Left ventricle myocardium superior (tissue), 1 donor: Measurements from ENCODE around the gene ZNF277. TPM values are rescaled to one million over a fixed set of nuclear protein-coding genes. Genes with fewer than 3 reads are reported as not detected.
"Not testable (repeated sequence)": the region's sequence is repeated elsewhere in the genome, so short reads cannot be mapped to it uniquely, and the experiment has no call there.

ENCODE experiments used
- ATAC-seq: fragments of 200-7000 bp; cut with Tn5 transposase; one replicate; pipeline ENCODE4 v1.9.1; 2020; ENCODE audit warnings: mild to moderate bottlenecking, moderate library complexity
- DNase-seq: peaks from one replicate; pipeline ENCODE4 v3.0.0-alpha.2; 2020
- intact Hi-C: fragments of 100-400 bp; cut with micrococcal nuclease; formaldehyde crosslinking; loops from one replicate; pipeline ENCODE4 v1.11.0; 2022
- total RNA-seq: library from RNA; stranded (reverse); fragmentation: NEBNext Ultra II Directional; extraction: Animal tissue kit (Norgen Biotek cat#: 25700); gene quantifications from one replicate; pipeline ENCODE4 v1.2.1, GENCODE V29; 2021
- donor health status: DM: no; HTN: yes; CAD: no; lungs with severe emphysema.

The ZNF277 gene
- total RNA-seq, 1 donor from 2014 or later: 17.0 TPM

- DNase-seq, intact Hi-C loops, ATAC-seq: not testable (repeated sequence)
These were observed 110.3 kb downstream of the ZNF277 start for GRCh38 chr7:112316803-112317202.

GRCh38 chr7:112322070-112322469, 115.6 kb downstream of the ZNF277 start:
- no peak for ATAC-seq
- intact Hi-C loops: no loop called here
- DNase-seq: no peak

GRCh38 chr7:112327566-112327965, 121.1 kb downstream of the ZNF277 start:
- intact Hi-C loops: no loop called here
- no peak for DNase-seq
- ATAC-seq: no peak

- intact Hi-C loops: no loop called here
- DNase-seq (no peak), ATAC-seq (no peak)
These were observed 125.0 kb downstream of the ZNF277 start for GRCh38 chr7:112331492-112331891.

DNA sequence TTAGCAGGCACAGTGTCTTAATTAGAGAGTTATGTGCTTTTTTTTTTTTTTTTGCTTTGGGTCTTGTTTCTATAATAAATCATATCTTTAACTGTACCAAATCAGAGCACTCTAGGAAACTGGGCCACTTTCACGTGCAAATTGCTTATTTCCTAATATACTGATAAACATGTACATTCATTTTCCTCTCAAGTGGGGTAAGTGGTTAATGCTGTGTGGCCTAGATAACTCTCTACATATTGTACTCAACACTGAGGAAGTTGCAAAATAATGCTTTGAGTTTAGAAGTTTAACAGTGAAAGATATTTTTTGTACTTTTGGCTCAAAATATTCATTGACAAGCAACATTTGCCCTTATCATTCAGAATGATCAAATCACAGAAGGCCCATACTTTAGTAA, 127.9 kb downstream of the ZNF277 start:
- intact Hi-C loops: loop anchor here (2.0 kb wide), 1 partner anchor 34 kb away; no protein-coding TSS in a partner anchor
- DNase-seq (no peak), ATAC-seq (no peak)

GRCh38 chr7:112336261-112336660, 129.8 kb downstream of the ZNF277 start:
- intact Hi-C loops: no loop called here
- ATAC-seq (no peak), DNase-seq (no peak)

- intact Hi-C loops: no loop called here
- DNase-seq (no peak), ATAC-seq (no peak)
These were observed 130.6 kb downstream of the ZNF277 start for GRCh38 chr7:112336936-112337576.

DNA sequence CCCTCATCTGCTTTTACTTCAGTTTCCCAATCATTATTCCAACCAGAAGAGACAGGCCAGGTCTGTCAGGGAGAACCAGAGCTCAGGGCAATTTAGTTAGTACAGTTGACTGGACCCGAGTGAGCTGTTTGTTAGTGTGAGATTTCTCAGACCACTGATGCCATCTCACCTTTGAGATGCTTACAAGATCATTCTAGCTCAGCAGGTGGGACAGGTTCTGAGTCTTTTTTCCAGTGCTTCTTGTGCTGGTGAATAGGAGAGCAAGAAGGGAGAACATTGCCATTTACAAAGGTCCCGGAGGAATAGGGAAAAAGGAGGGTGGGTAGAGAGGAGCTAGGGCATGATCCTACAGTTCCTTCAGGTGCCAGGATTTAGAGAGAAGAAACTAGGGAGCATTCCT, 131.4 kb downstream of the ZNF277 start:
- intact Hi-C loops: no loop called here
- ATAC-seq: no peak
- no peak for DNase-seq

- no peak for ATAC-seq
- intact Hi-C loops: no loop called here
- no peak for DNase-seq
These were observed 132.3 kb downstream of the ZNF277 start for GRCh38 chr7:112338786-112339185.

GRCh38 chr7:112341464-112341863, 135.0 kb downstream of the ZNF277 start:
- ATAC-seq (no peak), DNase-seq (no peak)
- intact Hi-C loops: no loop called here

DNA sequence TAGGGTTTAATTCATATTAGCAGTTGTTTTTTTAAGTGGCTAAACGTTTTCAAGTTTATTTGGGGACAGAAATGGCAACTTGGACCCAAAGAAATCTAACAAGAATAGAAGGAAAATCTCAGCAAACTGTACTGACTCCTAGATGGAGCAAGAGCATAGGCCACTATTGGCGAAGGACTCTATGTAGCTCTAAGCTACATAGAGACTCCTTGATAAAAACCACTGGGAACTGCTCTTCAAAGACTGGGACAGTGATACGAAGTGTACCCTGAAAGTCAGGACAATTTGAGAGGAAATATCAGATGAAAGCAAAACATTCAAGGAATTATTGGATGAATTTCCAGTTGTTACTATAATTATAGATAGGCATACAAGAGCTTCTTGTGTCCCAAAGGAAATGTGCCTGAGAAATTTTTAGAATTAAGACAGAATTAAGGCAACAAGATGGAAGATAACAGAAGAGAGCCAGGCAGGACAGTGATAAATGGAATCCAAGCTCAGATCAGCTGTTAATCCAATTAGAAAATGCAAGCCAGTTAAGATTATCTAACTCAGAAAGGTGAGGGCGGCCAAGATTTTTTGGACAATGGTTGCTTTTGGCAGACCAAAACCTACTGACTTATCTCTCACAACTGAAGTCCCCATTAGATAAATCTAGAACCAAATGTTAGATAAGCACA, 140.0 kb downstream of the ZNF277 start:
- intact Hi-C loops: no loop called here
- peak; percentile 74 for ATAC-seq

GRCh38 chr7:112347088-112347487, 140.6 kb downstream of the ZNF277 start:
- DNase-seq (no peak), ATAC-seq (peak; percentile 54)
- intact Hi-C loops: no loop called here

More for the DNA sequence above, 140.0 kb downstream of the ZNF277 start:
- no peak for DNase-seq

GRCh38 chr7:112350585-112350984, 144.1 kb downstream of the ZNF277 start:
- intact Hi-C loops: no loop called here
- no peak for ATAC-seq
- no peak for DNase-seq

DNA sequence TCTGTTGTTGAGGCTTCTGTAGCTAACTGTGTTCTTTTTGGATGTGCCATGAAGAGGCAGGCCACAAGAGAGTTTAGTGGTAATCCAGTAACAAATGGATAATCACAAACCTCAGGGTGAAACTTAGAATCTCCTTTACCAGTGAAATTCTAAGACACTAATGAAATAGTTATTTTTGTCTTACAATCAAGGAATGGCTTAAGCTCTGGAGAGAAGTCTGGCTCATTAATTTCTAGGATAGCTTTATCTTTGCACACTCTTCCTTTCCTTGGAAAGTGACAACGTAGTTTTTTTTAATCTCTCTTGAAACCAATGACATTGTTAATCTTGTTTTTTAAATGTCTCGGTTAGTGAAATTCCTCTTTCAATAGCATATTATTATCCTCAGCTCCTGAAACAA, 150.1 kb downstream of the ZNF277 start:
- intact Hi-C loops: no loop called here
- no peak for ATAC-seq

GRCh38 chr7:112357136-112357535, 150.6 kb downstream of the ZNF277 start:
- ATAC-seq: no peak
- no peak for DNase-seq
- intact Hi-C loops: no loop called here

More for the DNA sequence above, 150.1 kb downstream of the ZNF277 start:
- DNase-seq: no peak

GRCh38 chr7:112358513-112358912, 152.0 kb downstream of the ZNF277 start:
- intact Hi-C loops: no loop called here
- ATAC-seq (no peak), DNase-seq (no peak)

DNA sequence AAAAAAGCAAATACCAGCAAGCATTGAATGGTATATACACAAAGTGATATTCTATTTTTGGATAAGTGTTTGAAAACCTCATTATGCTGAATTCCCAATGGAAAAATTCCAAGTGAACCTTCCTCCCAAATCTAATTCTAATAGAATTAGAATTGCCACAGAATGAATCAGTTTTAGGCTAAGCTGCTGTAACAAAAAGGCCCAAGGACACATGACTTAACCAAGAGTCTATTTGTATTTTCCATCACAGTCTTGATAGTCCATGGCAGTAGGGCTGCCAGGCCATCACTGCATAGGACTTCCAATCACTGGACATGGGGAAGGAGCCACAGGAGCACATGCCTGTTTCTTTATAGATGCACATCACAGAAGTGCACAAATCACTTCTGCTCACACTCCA, 152.6 kb downstream of the ZNF277 start:
- intact Hi-C loops: no loop called here
- DNase-seq: no peak
- no peak for ATAC-seq

GRCh38 chr7:112360681-112361080, 154.2 kb downstream of the ZNF277 start:
- DNase-seq (no peak), ATAC-seq (no peak)
- intact Hi-C loops: no loop called here

DNA sequence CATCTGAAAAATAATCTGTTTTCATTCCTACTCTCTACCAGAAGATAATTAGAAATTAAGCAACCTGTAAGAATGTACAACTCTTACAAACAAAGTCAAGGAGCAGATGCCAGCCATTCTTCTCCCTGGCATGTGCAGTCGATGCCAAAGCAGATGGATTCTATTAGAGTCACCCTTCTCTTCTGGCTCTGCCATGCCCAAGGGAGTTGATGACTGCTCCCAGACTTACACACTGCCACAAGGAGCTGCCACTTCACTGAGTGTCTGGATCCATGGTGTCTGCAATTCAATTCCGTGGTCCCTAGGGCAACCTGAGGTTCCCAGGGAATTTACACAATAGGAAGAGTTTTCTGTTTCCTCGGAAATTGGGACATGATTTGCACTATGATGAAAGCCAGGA, 154.7 kb downstream of the ZNF277 start:
- intact Hi-C loops: no loop called here
- ATAC-seq: no peak
- DNase-seq: no peak

GRCh38 chr7:112362053-112362650, 155.7 kb downstream of the ZNF277 start:
- ATAC-seq (no peak), DNase-seq (no peak)
- intact Hi-C loops: no loop called here

DNA sequence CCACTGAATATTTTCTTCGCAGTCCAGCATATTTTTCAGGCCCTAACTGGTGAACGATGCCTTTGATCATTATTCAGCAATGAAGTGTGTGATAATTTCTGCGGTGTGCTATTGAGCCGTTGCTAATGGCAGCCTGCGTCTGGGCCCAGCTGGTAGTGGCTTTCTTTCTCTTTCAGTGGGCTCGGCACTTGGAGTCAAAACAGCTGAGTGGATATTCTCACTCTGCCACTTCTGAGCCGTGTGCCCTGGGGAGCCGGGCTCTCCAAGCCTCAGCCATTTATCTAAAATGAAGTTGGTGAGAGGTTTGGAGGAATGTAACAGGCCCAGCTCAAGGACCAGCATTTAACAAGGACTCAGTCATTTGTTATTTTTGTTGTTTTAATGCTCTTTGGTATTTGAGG, 156.2 kb downstream of the ZNF277 start:
- no peak for ATAC-seq
- no peak for DNase-seq
- intact Hi-C loops: no loop called here
